ENCODE results near the gene PKNOX1.
"Not testable (repeated sequence)": the region's sequence is repeated elsewhere in the genome, so short reads cannot be mapped to it uniquely, and the experiment has no call there.

Gene PKNOX1

GRCh38 chr21:42986125-42986783 lies 11.9 kb downstream of the PKNOX1 start:
- no peak for DNase-seq (ENCODE audit: low read depth)

- no peak for DNase-seq (ENCODE audit: low read depth)
Measured at GRCh38 chr21:42988236-42988965, 14.0 kb downstream of the PKNOX1 start.

- DNase-seq (ENCODE audit: low read depth), result not testable (repeated sequence)
Measured at GRCh38 chr21:42989370-42989769, 15.0 kb downstream of the PKNOX1 start.

- DNase-seq (ENCODE audit: low read depth), result no peak
Measured at GRCh38 chr21:42989816-42990650, 15.7 kb downstream of the PKNOX1 start.

- no peak for DNase-seq (ENCODE audit: low read depth)
Measured at GRCh38 chr21:42991992-42992740, 17.8 kb downstream of the PKNOX1 start.

- DNase-seq (ENCODE audit: low read depth), result no peak
Measured at GRCh38 chr21:42993051-42993712, 18.8 kb downstream of the PKNOX1 start.

- no peak for DNase-seq (ENCODE audit: low read depth)
Measured at GRCh38 chr21:42997053-42997452, 22.7 kb downstream of the PKNOX1 start.

GRCh38 chr21:42997983-42998382 lies 23.6 kb downstream of the PKNOX1 start:
- DNase-seq (ENCODE audit: low read depth), result not testable (repeated sequence)

GRCh38 chr21:42999152-42999551 lies 24.8 kb downstream of the PKNOX1 start:
- not testable (repeated sequence) for DNase-seq (ENCODE audit: low read depth)

- DNase-seq (ENCODE audit: low read depth), result not testable (repeated sequence)
Measured at GRCh38 chr21:43000041-43000440, 25.7 kb downstream of the PKNOX1 start.

- no peak for DNase-seq (ENCODE audit: low read depth)
Measured at GRCh38 chr21:43001316-43001715, 27.0 kb downstream of the PKNOX1 start.

GRCh38 chr21:43004926-43005325 lies 30.6 kb downstream of the PKNOX1 start:
- DNase-seq (ENCODE audit: low read depth), result no peak

- no peak for DNase-seq (ENCODE audit: low read depth)
Measured at GRCh38 chr21:43005635-43006034, 31.3 kb downstream of the PKNOX1 start.

GRCh38 chr21:43006051-43006873 lies 31.9 kb downstream of the PKNOX1 start:
- DNase-seq (ENCODE audit: low read depth), result not testable (repeated sequence)

- no peak for DNase-seq (ENCODE audit: low read depth)
Measured at GRCh38 chr21:43006874-43007208, 32.5 kb downstream of the PKNOX1 start.

GRCh38 chr21:43012596-43012995 lies 38.2 kb downstream of the PKNOX1 start:
- DNase-seq (ENCODE audit: low read depth), result no peak

- DNase-seq (ENCODE audit: low read depth), result no peak
Measured at GRCh38 chr21:43015906-43016540, 41.7 kb downstream of the PKNOX1 start.

GRCh38 chr21:43016728-43017127 lies 42.4 kb downstream of the PKNOX1 start:
- no peak for DNase-seq (ENCODE audit: low read depth)

GRCh38 chr21:43018519-43018918 lies 44.2 kb downstream of the PKNOX1 start:
- no peak for DNase-seq (ENCODE audit: low read depth)

- no peak for DNase-seq (ENCODE audit: low read depth)
Measured at GRCh38 chr21:43020177-43020576, 45.8 kb downstream of the PKNOX1 start.

Measured in activated T-helper 1 cell treated with Interleukin-2 at 50 U/mL for 16 hours (primary cell).